Eye (tissue), 1 donor: Measurements from ENCODE around the gene MOK.
"Not testable (repeated sequence)": the region's sequence is repeated elsewhere in the genome, so short reads cannot be mapped to it uniquely, and the experiment has no call there.

Source experiments
- DNase-seq: peaks from one replicate; pipeline ENCODE4 v3.0.0-alpha.2; 2015

Gene MOK

DNA sequence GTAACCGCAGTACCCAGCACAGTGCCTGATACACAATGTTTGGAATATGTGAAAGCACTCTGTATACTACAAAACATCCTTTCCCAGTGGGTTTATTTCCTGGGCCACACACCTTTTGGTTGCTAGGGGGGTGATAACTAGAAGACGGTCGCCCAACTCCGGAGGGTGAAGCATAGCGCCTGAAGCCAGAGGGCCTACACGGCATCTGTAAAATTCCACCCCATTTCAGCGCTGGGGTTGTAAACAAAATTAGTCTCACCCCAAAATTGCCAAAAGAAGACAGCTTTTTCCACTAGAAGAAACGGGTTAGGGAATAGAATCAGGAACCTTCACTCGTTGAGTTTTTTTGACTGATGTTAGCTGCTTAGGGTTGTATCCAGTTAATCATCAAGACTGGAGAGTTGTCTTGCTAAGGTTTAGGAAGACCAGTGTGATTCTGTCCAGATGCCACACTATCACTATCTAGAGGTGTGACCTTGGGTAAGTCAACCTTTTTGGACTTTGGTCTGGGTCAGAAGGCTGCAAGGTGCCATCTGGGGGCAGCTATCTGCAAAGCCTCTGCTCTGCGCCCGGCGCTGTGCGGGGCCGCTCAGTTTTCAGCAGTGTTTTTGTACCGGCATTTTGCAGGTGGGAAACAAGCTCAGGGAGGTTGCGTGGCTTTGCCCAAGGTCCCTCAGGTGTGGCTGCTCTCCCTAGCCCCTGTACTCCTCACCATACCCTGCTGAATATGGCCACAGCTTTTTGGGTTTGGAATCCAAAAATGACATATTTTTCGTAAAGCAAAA, 15.9 kb upstream of the MOK start:
- no peak for DNase-seq

DNA sequence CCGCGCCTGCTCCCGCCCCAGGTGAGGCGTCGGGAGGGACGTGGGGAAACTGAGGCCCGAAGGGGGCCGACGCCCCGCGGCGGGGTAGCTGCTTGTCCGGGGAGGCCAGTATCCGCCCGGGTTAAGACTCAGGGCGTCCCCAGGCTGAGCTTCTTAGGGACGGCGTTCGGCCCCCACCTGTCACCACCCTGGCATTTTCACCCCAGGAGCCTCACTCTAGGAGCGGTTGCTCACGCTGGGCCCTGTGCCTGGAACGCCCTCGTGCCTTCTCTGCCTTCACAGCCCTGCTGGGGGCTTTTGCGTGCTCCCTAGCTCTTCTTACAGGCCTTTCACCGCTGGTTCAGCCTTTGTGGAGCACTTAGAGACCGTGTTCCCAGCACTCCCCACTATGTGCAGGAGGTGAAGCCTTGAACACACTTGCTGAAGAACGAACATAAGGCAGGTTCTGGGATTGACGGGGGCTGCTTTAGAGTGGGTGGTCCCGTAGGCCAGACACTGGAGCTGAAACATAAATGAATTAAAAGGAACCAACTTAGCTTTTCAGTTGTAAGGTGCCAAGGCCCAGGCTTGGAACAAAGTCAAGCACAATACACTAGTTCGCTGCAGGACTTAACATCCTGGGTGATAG, 15.2 kb upstream of the MOK start:
- peak; percentile 77 for DNase-seq

DNA sequence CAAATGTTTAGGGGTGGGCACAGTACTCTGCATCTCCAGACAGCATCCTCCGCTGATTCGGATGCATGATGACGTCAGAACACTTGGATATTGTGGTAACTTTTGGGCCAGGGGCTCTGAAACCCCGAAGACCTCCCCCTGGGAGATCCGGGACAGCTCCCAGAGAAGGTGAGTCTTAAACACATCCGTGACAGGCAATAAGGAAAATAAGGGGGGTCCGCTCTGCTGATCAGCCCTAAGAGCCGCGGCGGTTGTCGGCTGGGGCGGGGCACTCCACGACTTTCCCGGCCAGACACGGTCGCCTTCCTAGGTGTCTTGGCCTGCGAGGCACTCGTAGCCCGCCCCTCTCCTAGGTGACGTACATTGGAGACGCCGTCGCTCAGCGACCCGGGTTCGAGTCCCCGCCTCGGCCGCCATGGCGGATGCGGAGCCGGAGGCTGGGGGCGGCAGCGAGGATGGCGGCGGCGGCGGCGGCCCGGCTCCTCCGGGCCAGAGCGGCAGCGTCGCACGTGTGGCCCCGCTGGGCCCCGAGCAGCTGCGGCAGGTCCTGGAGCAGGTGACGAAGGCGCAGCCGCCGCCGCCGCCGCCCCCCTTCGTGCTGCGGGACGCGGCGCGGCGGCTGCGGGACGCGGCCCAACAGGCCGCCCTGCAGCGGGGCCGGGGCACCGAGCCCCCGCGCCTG, 14.5 kb upstream of the MOK start, which contains the start of gene ZNF839:
TSS of gene ZNF839 (plus strand) at position 396 of the 682 bp plus-strand sequence. CDS start at position 416, 20 bp downstream.
- peak; percentile 97 for DNase-seq

DNA sequence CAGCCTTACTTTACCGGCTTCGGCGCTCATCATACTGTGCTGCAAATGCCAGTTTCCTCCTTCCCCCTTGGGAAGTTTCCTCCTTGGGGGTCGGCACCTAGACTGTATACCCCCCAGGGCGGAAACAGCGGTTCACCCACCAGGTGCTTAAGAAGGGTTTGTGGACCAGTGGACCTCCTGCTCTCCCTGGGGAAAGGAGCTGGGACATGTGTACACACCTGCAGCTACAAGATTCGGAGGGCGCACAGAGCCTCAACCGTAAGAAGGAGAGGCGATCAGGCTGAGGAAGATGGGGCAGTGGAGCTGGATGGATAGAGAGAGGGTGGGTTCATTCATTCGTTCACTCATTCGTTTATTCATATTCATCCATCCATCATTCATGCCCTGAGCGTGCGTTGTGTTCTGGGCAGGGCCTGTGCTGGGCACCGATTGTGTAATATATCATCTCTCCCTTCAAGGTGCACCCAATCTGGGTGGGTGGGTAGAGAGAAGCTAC, 13.9 kb upstream of the MOK start:
- no peak for DNase-seq

DNA sequence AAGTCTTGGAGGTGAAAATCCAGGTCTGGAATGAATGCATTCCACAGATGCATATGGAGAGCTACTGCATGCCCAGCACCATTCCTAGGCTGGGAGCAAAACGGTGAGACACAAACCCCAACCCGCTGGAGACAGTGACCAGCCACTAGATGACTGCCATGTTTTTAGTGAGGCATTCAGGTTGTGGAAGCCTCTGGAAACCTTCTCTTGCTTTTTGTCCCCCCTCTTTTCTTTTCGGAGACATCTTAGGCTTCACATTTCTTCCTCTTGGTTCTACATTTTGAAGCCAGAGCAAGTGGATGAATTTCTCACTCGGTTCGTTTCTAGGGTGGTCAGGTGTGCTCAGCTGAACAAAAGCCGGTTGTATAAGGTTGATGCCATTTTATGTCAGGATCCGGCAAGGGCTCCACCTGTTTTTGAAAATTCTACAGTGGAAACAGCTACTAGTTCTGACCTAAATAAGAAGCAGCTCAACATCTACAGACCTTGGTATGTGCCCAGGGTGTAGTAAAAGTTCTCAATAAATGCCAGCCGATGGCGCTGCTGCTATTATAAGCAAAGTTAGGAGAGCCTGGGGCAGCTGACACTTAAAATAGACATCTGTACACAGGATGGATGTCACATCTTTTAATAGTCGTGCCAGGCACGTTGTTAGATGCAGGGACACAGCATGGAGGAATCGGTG, 12.7 kb upstream of the MOK start:
- no peak for DNase-seq

DNA sequence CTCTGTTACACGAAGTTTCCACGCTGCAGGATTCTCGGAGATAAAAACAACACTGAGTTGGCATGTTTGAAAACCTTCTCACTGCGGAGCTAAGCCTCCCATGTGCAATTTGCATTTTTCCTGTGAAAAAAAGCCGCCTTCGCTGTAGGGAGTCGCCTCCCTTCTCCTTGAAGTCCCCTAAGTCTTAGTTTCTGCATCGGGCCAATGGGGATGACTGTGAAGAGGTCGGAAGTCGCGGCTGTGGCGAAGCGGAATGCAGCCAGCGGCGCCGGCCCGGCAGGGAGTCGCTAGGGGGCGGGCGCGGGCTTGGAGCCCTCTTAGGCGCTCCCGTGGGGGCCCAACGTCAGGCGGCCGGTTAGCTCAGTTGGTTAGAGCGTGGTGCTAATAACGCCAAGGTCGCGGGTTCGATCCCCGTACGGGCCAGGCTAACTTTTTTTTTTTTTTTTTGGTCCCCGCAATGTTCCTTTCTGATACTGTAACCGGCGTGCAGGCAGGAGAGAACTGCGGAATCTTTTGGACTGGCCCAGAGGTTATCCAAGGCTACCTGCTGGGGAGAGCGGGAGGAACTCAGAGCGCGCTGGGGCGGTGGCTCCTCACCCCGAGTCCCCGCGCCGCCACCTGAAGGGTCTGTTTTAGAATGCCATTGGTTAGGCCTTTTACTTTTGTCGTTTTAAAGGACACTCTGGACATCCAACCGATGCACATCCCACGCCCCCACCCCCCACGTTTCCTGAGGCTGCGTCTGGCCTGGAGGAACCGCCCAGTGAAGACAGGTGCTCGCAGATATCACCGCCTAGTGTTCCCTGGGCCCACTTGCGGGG, 12.0 kb upstream of the MOK start:
- peak; percentile 97 for DNase-seq

DNA sequence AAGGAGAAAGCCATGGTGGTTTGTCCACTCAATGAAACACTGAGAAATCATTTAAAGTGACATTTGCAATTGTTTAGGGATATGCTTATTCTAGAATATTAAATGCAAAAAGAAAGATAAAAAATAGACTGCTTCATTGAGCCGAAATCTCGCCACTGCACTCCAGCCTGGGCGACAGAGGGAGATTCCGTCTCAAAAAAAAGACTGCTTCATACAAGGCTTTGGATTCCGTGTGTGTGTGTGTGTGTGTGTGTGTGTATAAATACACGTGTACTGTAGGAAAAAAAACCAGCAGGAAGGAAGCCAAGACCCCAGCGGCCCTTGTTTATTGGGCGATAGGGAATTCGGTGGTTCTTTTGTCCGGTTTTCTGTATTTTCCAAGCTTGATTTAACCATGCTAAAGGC, 11.4 kb upstream of the MOK start:
- no peak for DNase-seq

DNA sequence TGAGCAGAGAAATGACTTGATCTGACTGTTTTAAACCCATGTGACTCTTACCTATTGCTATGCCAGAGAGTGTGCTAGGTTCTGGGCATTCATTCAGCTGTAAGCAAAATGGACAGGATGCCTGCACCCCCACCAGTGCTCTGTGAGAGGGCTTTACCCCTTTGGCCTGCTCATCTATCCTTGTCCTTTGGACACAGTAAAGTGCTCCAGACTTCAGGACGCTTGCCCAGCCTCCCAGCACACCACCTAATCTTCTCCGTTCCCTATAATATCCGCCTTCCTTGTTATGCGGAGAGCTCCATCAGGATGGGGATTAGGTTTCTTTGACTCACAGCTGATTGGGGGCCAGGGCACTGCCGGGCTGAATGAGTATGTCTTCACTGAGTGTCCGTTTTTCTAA, 10.2 kb upstream of the MOK start:
- DNase-seq, result no peak

DNA sequence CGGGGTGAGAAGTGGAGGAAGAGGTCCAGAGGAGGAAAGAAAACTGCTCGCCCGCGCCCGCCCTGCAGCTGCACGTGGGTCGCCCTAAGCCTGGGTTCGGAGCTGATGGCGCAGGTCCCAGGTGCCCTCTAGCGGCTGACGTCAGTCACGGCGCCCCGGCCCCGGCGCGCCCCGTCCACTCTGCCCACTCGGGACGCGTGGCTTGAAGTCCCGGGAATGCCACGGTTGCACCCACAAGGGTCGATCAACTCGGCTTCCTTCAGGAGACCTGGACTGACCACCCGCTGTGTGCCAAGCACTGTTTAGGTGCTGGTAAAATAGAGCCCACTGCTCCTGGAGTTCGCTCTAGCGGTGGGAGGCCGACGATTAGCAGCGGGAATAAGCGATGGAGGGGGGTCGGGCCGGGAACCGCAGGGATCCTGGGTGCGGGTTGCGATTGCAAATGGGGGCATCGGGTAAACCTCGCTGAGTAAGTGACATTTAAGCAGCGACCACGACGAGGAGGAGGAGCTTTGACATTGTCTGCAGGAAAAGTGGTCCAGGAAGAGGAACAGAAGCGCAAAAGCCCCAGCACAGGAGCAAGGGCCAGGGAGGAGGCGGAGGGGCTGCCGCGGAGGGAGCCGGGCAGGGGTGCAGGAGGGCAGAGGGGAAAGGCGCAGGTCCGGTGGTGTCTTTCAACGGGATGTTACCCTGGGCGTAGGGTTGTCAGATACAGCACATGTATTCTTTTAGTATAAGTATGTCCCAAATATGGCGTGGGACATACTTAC, 9.5 kb upstream of the MOK start:
- DNase-seq, result peak; percentile 93

DNA sequence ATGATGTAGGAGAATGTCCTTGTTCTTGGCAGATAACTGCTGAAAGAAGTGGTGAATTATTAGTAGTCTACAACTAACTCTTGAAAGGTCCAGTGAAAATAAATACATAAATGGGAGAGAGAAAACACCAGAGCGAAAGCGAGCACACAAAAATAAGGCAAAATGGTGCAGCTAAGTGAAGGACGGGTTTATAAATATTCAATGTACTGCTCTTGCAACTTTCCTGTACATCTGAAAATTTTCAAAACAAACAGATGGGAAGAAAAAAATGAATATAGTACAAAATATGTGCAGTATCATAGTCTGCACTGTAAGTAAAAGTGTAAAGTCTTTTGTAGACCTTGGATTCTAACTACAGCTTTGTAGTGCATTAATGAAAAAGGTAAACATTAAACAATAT, 1.3 kb downstream of the MOK start:
- DNase-seq, result no peak

DNA sequence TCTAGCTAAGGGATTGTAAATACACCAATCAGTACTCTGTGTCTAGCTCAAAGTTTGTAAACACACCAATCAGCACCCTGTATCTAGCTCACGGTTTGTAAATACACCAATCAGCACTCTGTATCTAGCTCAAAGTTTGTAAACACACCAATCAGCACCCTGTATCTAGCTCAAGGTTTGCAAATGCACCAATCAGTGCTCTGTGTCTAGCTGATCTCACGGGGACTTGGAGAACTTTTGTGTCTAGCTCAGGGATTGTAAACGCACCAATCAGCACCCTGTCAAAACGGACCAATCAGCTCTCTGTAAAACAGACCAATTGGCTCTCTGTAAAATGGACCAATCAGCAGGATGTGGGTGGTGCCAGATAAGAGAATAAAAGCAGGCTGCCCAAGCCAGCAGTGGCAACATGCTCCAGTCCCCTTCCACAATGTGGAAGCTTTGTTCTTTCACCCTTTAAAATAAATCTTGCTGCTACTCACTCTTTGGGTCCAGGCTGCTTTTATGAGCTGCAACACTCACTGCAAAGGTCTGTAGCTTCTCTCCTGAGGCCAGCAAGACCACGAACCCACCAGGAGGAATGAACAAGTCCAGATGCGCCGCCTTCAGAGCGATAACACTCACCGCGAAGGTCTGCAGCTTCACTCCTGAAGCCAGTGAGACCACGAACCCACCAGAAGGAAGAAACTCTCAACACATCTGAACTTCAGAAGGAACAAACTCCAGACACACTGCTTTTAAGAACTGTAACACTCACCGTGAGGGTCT, 6.5 kb downstream of the MOK start:
- DNase-seq, result not testable (repeated sequence)

DNA sequence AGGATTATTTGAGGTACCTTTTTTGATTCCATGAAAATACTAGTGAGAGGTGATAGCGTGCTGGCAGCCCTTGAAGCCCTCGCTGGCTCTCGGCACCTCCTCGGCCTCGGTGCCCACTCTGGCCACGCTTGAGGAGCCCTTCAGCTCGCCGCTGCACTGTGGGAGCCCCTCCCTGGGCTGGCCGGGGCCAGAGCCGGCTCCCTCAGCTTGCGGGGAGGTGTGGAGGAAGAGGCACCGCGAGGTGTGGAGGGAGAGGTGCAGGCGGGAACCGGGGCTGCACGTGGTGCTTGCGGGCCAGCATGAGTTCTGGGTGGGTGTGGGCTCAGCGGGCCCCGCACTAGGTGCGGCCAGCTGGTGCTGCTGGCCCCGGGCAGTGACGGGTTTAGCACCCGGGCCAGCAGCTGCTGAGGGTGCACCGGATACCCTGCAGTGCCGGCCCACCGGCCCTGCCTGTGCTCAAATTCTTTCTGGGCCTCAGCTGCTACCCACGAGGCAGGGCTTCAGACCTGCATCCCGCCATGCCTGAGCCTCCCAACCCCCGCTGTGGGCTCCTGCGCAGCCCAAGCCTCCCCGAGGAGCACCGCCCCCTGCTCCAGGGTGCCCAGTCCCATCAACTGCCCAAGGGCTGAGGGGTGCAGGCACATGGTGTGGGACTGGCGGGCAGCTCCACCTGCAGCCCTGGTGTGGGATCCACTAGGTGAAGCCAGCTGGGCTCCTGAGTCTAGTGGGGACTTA, 7.4 kb downstream of the MOK start:
- DNase-seq, result no peak

DNA sequence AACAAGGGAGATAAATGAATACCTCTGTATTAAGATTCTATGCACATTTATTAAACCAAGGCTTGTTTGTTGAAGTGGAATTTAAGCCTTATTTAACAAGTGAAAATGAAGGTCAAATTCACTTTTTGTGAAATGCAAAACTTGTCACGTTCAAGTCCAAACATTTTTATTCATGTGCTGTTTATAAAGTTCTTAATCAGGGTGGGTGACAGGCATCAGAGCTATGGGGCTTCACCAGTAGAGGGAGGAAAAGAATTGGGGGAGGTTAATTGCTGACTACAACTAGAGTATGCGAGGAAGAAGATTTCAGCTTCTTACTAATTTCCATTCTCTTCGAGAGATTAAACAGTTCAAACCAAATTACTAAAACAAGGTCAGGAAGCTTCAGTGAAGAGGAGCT, 9.7 kb downstream of the MOK start:
- DNase-seq, result peak; percentile 54

DNA sequence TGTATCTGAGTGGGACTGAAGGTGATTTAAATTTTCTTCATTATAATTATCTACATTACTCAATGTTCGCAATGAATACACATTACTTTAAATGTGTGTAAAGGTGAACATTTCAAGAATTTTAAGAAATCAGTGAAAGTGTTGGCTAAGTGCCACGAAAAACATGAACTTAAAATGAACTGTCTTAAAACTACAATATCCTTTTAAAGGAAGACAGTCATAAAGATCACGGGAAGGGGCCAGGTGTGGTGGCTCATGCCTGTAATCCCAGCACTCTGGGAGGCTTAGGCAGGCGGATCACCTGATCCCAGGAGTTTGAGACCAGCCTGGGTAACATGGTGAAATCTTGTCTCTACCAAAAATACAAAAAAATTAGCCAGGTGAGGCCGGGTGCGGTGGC, 11.2 kb downstream of the MOK start:
- DNase-seq, result peak; percentile 61

DNA sequence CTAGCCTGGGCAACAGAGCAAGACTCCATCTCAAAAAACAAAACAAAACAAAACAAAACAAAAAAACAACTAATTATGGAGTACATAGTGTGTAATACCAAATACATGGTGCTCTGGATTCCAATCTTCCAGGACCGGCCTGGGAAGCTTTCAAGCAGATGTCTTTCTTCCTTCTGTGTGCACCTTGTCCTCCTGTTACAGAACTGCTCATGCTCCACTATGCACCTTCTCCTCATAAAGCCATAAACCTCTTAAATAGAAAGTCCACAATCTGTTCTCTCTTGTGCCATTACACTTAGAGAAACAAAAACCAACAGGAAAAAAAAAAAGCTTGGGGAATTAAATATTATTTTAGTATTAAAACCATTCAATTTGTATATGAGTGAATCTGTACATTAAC, 12.5 kb downstream of the MOK start:
- no peak for DNase-seq

DNA sequence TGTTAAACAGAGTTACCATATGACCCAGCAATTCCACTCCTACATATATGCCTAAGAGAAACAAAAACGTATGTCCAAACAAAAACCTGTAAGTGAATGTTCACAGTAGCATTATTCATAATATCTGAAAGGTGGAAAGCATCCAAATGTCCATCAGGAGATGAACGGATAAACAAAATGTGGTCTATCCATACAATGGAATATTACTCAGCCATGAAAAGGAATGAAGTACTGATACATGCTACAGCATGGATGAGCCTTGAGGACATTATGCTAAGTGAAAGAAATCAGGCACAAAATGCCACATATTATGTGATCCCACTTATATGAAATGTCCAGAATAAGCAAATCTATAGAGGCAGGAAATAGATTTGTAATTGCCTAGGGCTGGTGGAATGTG, 16.8 kb downstream of the MOK start:
- no peak for DNase-seq

DNA sequence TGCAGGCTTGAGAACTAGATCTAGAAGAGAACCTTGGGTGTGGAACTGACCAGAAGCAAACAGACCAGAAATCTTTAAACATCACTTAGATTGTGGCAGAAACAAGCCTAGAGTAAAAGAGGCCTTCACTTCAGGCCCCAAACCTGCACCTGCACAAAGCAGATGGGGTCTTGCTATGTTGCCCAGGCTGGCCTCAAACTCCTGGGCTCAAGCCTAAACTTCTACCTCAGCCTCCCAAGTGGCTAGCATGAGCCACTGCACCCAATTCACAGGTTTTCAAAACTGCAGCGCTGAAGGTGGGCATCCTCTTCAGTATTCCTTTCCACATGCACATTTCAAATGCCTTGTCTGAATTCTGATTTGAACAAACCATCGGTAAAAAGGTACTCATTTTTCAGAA, 19.9 kb downstream of the MOK start:
- DNase-seq, result no peak

DNA sequence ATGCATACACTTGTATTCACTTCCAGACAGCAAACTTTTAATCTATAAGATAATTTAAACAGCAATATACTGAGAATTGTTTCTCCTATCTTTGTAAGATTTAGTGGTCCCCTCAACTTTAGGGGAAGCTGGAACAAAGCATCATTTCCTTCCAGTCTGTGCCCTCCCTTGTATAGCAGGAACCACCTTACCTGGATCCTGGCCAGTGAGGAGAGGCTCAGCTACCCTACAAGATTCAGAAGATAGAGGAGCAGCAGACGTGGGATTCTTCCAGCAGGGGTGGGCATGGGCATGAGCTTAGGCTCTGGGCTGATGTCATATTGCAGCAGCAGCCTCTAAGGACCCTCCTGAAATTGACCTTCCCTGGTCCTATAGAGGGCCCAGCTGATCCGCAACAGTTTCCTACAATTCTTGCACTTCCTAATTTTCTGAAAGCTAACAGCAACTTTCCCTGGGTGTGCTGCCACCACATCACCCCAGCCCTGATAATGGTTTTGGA, 21.3 kb downstream of the MOK start:
- no peak for DNase-seq

DNA sequence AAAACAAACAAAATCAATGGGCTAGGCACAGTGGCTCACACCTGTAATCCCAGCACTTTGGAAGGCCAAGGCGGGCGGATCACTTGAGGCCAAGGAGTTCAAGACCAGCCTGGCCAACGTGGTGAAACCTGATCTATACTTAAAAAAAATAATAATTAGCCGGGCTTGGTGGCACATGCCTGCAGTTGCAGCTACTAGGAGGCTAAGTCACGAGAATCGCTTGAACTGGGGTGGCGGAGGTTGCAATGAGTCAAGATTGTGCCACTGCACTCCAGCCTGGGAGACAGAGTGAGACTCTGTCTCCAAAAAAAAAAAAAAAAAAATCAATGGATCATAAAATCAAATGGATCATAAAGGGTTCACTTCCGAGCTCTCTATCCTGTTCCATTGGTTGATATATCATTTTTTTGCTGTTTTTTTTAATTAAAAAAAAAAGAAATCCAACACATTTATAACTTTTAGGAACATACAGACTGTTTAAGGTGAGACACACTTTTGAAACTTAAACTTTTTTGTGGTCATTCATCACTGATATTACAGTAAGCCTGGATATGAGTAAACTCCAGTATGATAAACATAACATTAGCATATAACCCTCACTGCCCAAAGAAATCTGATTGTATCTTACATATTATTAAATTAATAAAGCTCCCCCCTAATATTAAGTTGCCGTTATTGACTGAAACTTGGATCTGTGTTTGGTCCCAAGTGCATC, 22.1 kb downstream of the MOK start:
- DNase-seq, result no peak
